Nephron (organoid): Measurements from ENCODE around the gene ENOPH1.

Source experiments
- H3K27ac Mint-ChIP-seq, 3 experiments: 2 replicates each; pipeline ENCODE4 v1.8.0; 2020; ENCODE audit warnings: mixed read lengths in 3 of 3, mild to moderate bottlenecking in 2 of 3, moderate library complexity in 1 of 3
- H3K27me3 Mint-ChIP-seq: 2 replicates; pipeline ENCODE4 v1.8.0; 2021; ENCODE audit warnings: low read depth, mild to moderate bottlenecking, moderate library complexity, mixed read lengths
- H3K36me3 Mint-ChIP-seq: 2 replicates; pipeline ENCODE4 v1.8.0; 2020; ENCODE audit warnings: low read depth, mixed read lengths
- H3K4me1 Mint-ChIP-seq: 2 replicates; pipeline ENCODE4 v1.8.0; 2020; ENCODE audit warnings: mixed read lengths
- H3K4me3 Mint-ChIP-seq, 3 experiments: 2 replicates each; pipeline ENCODE4 v1.8.0; 2020; ENCODE audit warnings: mild to moderate bottlenecking in 3 of 3, mixed read lengths in 3 of 3, moderate library complexity in 2 of 3
- H3K9me3 Mint-ChIP-seq: 2 replicates; pipeline ENCODE4 v1.8.0; 2020; ENCODE audit warnings: mixed read lengths
- TF ChIP-seq, protein P1 (sequence below), 3 experiments: fragments of 200-600 bp; sonication (generic); IDR thresholded peaks; one replicate each; pipeline ENCODE4 v1.5.0; 2021; ENCODE audit warnings: antibody characterized with exemption in 3 of 3; ENCODE audit not compliant: unreplicated experiment in 3 of 3

ENOPH1 gene

DNA sequence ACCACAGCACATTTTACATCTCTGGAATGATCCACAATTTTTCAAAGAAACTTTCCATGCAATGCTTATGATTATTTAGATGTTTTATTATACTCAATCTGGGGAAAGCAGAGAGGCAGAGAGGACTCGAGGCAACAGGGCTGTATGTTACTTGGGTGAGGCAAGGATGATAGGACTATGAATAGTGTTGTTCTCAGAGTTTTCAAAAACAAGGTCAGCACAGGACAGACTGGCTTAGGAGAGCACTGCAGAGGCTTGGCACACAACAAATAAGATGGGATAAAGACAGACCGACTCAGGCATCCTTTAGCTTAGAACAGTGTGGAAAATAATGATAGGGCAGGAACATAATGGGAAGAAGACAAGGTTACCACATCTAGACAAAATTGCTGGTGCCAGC lies 66.0 kb downstream of the ENOPH1 start:
- H3K4me1 Mint-ChIP-seq: peaks cover under 1% of the 10 kb centered on the region
- H3K36me3 Mint-ChIP-seq: peaks cover 4% of the 10 kb centered on the region
- H3K4me3 Mint-ChIP-seq: no peak overlapping the region
- no peaks in the 10 kb centered on the region for H3K9me3 Mint-ChIP-seq
- no peaks in the 10 kb centered on the region for H3K27me3 Mint-ChIP-seq
- TF ChIP-seq, protein P1, sequence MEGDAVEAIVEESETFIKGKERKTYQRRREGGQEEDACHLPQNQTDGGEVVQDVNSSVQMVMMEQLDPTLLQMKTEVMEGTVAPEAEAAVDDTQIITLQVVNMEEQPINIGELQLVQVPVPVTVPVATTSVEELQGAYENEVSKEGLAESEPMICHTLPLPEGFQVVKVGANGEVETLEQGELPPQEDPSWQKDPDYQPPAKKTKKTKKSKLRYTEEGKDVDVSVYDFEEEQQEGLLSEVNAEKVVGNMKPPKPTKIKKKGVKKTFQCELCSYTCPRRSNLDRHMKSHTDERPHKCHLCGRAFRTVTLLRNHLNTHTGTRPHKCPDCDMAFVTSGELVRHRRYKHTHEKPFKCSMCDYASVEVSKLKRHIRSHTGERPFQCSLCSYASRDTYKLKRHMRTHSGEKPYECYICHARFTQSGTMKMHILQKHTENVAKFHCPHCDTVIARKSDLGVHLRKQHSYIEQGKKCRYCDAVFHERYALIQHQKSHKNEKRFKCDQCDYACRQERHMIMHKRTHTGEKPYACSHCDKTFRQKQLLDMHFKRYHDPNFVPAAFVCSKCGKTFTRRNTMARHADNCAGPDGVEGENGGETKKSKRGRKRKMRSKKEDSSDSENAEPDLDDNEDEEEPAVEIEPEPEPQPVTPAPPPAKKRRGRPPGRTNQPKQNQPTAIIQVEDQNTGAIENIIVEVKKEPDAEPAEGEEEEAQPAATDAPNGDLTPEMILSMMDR (IDR thresholded peaks at IDR 0.05; ENCODE audit: unreplicated experiment in 3 of 3): no peak
- no peak overlapping the region for H3K27ac Mint-ChIP-seq

DNA sequence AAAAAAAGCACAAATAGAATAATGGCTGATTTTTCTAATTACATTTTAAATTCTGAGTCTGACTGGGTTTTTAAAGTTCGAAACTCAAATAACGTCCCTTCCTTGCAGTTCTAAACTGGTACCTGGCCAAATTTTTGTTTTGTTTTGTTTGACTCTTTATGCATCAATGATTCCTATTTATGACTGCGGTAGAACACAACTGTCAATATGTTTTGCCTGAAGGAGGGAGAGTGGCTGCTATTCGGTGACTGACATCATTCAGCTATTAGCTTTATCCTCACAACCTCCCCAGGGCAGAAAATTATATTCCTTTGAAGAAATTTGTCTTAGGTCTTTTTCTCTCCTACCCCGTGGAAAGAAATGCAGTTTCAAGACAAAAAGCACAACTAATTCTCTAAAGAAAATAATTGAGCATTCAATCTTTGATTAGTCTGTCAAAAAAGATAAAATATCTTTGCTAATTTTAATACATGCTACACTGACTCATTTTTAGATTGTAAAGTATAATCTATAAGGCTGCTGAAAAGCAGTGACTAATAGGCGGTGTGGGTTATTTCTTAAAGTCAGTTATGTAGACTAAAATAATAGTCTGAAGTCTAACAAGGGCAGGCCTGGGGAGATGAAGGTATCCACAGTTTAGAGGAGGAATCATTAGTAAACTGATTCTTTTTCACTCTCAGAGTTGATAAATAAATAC lies 69.5 kb downstream of the ENOPH1 start:
- Mint-ChIP-seq H3K36me3 (peaks cover 4% of the 10 kb centered on the region), H3K27ac (no peak overlapping the region), H3K4me1 (no peaks in the 10 kb centered on the region), H3K27me3 (no peaks in the 10 kb centered on the region), H3K4me3 (no peak overlapping the region), H3K9me3 (no peaks in the 10 kb centered on the region)
- TF ChIP-seq, protein P1 (IDR thresholded peaks at IDR 0.05; ENCODE audit: unreplicated experiment in 3 of 3): no peak

DNA sequence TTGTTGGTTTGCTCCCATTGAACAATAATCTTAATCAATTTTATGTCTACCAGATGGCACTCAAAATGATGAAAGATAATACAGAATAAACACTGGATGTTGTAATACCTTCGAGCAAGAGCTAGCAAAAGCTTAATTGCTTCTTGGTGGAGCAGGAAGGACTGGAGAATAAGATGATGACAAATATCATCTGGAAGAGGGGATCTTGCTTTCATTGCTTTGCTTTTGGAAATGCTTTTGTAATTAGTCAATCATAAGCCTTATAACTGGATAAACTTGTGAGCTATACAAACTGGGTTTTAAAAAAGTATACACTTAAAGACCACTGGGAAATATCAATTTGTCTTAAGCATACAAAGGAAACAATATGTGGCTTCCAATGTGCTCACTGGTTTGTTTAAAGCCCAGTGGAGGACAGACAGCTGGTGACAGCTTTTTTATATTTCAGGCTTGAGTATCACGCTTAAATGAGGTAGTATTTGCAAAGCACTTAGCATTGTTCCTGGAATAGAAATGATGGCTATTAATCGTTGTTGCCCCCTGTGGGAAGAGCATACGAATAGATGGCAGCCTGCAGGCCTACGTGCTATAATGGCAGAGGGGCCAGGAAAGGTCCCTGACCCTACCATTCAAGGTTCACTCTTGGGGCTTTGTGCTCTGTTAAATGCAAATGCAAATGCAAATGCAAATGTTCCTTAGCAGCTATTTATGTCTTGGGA lies 70.2 kb downstream of the ENOPH1 start:
- no peaks in the 10 kb centered on the region for H3K4me1 Mint-ChIP-seq
- H3K27me3 Mint-ChIP-seq: no peaks in the 10 kb centered on the region
- TF ChIP-seq, protein P1 (IDR thresholded peaks at IDR 0.05; ENCODE audit: unreplicated experiment in 3 of 3): no peak

GRCh38 chr4:82501154-82501442 lies 70.7 kb downstream of the ENOPH1 start:
- no peaks in the 10 kb centered on the region for H3K27me3 Mint-ChIP-seq
- no peak overlapping the region for H3K27ac Mint-ChIP-seq
- no peaks in the 10 kb centered on the region for H3K4me1 Mint-ChIP-seq
- peaks cover 4% of the 10 kb centered on the region for H3K36me3 Mint-ChIP-seq
- TF ChIP-seq, protein P1 (IDR thresholded peaks at IDR 0.05; ENCODE audit: unreplicated experiment in 3 of 3): no peak
- no peak overlapping the region for H3K4me3 Mint-ChIP-seq
- H3K9me3 Mint-ChIP-seq: no peaks in the 10 kb centered on the region

More for the DNA sequence above, 70.2 kb downstream of the ENOPH1 start:
- peaks cover 4% of the 10 kb centered on the region for H3K36me3 Mint-ChIP-seq
- H3K27ac Mint-ChIP-seq: no peak overlapping the region
- H3K9me3 Mint-ChIP-seq: no peaks in the 10 kb centered on the region
- no peak overlapping the region for H3K4me3 Mint-ChIP-seq

DNA sequence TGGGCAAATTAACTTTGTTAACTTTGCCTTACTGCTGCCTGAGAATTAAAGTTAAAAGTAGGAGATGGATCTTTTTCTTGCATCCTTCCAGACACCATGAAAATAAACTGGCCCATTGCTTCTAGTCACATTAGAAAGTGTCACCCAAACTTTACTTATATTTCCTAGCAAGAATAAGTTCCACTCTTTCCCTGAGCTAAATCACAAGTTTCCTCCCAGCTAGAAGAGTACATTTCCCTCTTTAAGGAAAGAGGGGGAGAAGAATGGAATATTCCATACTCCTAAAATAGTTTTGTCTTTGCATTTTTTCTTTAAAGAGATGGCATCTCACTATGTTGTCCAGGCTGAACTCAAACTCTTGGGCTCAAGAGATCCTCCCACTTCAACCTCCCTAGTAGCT lies 77.6 kb downstream of the ENOPH1 start:
- Mint-ChIP-seq H3K4me3 (no peak overlapping the region), H3K27me3 (no peaks in the 10 kb centered on the region), H3K27ac (no peak overlapping the region), H3K36me3 (no peaks in the 10 kb centered on the region), H3K9me3 (no peaks in the 10 kb centered on the region), H3K4me1 (peaks cover 6% of the 10 kb centered on the region)
- TF ChIP-seq, protein P1 (IDR thresholded peaks at IDR 0.05; ENCODE audit: unreplicated experiment in 3 of 3): no peak
